Left lung (tissue), 10 donors: ENCODE measurements around the gene MRPS5. TPM values are rescaled to one million over a fixed set of nuclear protein-coding genes. Genes with fewer than 3 reads are reported as not detected.
A peak's percentile ranks its signal among the peaks of the same experiment; 100 is the strongest.

Source experiments
- ATAC-seq: fragments of 200-7000 bp; cut with Tn5 transposase; one replicate; pipeline ENCODE4 v1.9.1; 2020; ENCODE audit warnings: moderate library complexity
- DNase-seq, 4 donors: peaks; one replicate each; pipeline ENCODE4 v3.0.0-alpha.2; 2013 to 2020
- H3K27ac ChIP-seq, 2 donors: fragments of 200-600 bp; sonication (generic) in 1 of 2; one replicate each; pipeline versions ENCODE4 v1.5.0 to v1.8.0; 2020 to 2021
- H3K27me3 ChIP-seq, 2 donors: fragments of 200-600 bp; sonication (generic) in 1 of 2; one replicate each; pipeline versions ENCODE4 v1.5.0 to v1.8.0; 2020 to 2021
- H3K36me3 ChIP-seq, 2 donors: fragments of 200-600 bp; sonication (generic) in 1 of 2; one replicate each; pipeline versions ENCODE4 v1.5.0 to v1.8.0; 2020 to 2021
- H3K4me1 ChIP-seq, 2 donors: fragments of 200-600 bp; one replicate each; pipeline ENCODE4 v1.8.0; 2021
- H3K4me3 ChIP-seq, 2 donors: fragments of 200-600 bp; sonication (generic) in 1 of 2; one replicate each; pipeline versions ENCODE4 v1.5.0 to v1.8.0; 2020 to 2021; ENCODE audit warnings: mild to moderate bottlenecking in 1 of 2
- H3K9me3 ChIP-seq, 2 donors: fragments of 200-600 bp; sonication (generic) in 1 of 2; one replicate each; pipeline versions ENCODE4 v1.5.0 to v1.8.0; 2020 to 2021
- CTCF ChIP-seq, 2 donors: fragments of 200-600 bp; sonication (generic) in 1 of 2; IDR thresholded peaks; one replicate each; pipeline versions ENCODE4 v1.5.0 to v1.8.0; 2021; ENCODE audit warnings: antibody characterized with exemption in 2 of 2
- intact Hi-C, 2 donors: fragments of 100-400 bp; cut with DNase I; formaldehyde crosslinking; loops; one replicate each; pipeline versions ENCODE4 v1.11.2 to v1.14.2; 2022
- polyA plus RNA-seq, 6 donors: library from polyadenylated mRNA; unstranded; fragments of 120-200 nt; gene quantifications; one replicate each; pipeline ENCODE4 v1.2.1, GENCODE V29; 2013; ENCODE audit not compliant: insufficient read length in 6 of 6
- total RNA-seq, 2 donors: library from RNA; stranded (reverse); fragmentation: NEBNext Ultra II Directional; extraction: Animal tissue kit (Norgen Biotek cat#: 25700); gene quantifications; one replicate each; pipeline ENCODE4 v1.2.1, GENCODE V29; 2021
- donor health status: DM: no; HTN: yes; CAD: no.
- donor health status: DM: no; HTN: no; CAD: no.

Gene MRPS5
- total and polyA plus RNA-seq, 8 donors, result 46.7 to 101 (median 84.7) TPM

GRCh38 chr2:95082477-95082876 is 39.1 kb downstream of the MRPS5 start:
- ATAC-seq, result no peak
- Histone ChIP-seq H3K27me3 (peaks cover 0 to 6% of the 10 kb centered on the region in 2 donors), H3K4me1 (peaks cover 2 to 5% of the 10 kb centered on the region in 2 donors), H3K9me3 (no peaks in the 10 kb centered on the region), H3K4me3 (no peak overlapping the region), H3K36me3 (peaks cover 0 to 28% of the 10 kb centered on the region in 2 donors), H3K27ac (no peak overlapping the region)
- no peak for TF ChIP-seq CTCF (IDR thresholded peaks at IDR 0.05)
- intact Hi-C loops, result no loop called here
- no peak for DNase-seq

GRCh38 chr2:95079199-95079683 is 42.4 kb downstream of the MRPS5 start:
- H3K4me3 ChIP-seq, result no peak overlapping the region
- no peak for TF ChIP-seq CTCF (IDR thresholded peaks at IDR 0.05)
- peak; percentile 10 for ATAC-seq
- no peaks in the 10 kb centered on the region for H3K9me3 ChIP-seq
- DNase-seq, result no peak
- no peak overlapping the region for H3K27ac ChIP-seq
- peaks cover 0 to 39% of the 10 kb centered on the region in 2 donors for H3K27me3 ChIP-seq
- intact Hi-C loops, result loop anchor here in 1 of 2 donors (5.0 kb wide), 1 partner anchor 57 kb away; no protein-coding TSS in a partner anchor
- H3K36me3 ChIP-seq, result no peaks in the 10 kb centered on the region
- peaks cover 5 to 21% of the 10 kb centered on the region in 2 donors for H3K4me1 ChIP-seq

GRCh38 chr2:95077861-95078603 is 43.6 kb downstream of the MRPS5 start:
- peaks cover 0 to 49% of the 10 kb centered on the region in 2 donors for H3K27me3 ChIP-seq
- intact Hi-C loops, result loop anchor here in 1 of 2 donors (5.0 kb wide), 1 partner anchor 56 kb away; no protein-coding TSS in a partner anchor
- TF ChIP-seq CTCF (IDR thresholded peaks at IDR 0.05), result no peak
- H3K9me3 ChIP-seq, result no peaks in the 10 kb centered on the region
- H3K27ac ChIP-seq, result no peak overlapping the region
- ATAC-seq (peak; percentile 69), DNase-seq (peak in 1 of 4 donors; percentile 29)
- no peaks in the 10 kb centered on the region for H3K36me3 ChIP-seq
- H3K4me3 ChIP-seq, result no peak overlapping the region
- peaks cover 5 to 25% of the 10 kb centered on the region in 2 donors for H3K4me1 ChIP-seq

- ATAC-seq, result peak; percentile 9
Measured at GRCh38 chr2:95077530-95077825, 44.1 kb downstream of the MRPS5 start.

More at GRCh38 chr2:95077530-95077825, 44.1 kb downstream of the MRPS5 start:
- intact Hi-C loops, result loop anchor here in 1 of 2 donors (5.0 kb wide), 1 partner anchor 55 kb away; no protein-coding TSS in a partner anchor
- H3K36me3 ChIP-seq, result no peaks in the 10 kb centered on the region
- no peak for DNase-seq
- TF ChIP-seq CTCF (IDR thresholded peaks at IDR 0.05), result no peak
- H3K9me3 ChIP-seq, result no peaks in the 10 kb centered on the region
- H3K27me3 ChIP-seq, result peaks cover 0 to 49% of the 10 kb centered on the region in 2 donors
- H3K4me1 ChIP-seq, result peaks cover 5 to 25% of the 10 kb centered on the region in 2 donors
- no peak overlapping the region for H3K4me3 ChIP-seq
- H3K27ac ChIP-seq, result no peak overlapping the region
